HepG2 (cell line): ENCODE data around the gene SHISA5. TPM values are rescaled to one million over a fixed set of nuclear protein-coding genes. Genes with fewer than 3 reads are reported as not detected.

Source experiments
- ATM ChIP-seq: fragments of 450-650 bp; IDR thresholded peaks from 2 replicates; pipeline ENCODE4 v1.7.1; 2017; ENCODE audit warnings: mild to moderate bottlenecking, borderline replicate concordance
- EZH2 ChIP-seq: conservative IDR thresholded peaks from 2 replicates; pipeline ENCODE4 v1.6.1; 2012; ENCODE audit warnings: mild to moderate bottlenecking, low read depth, low read length, moderate library complexity
- HINFP ChIP-seq: sonication (generic); formaldehyde crosslinking; IDR thresholded peaks from 2 replicates; pipeline ENCODE4 v1.4.0; 2020; ENCODE audit warnings: low read depth, mild to moderate bottlenecking, missing genetic modification reagents
- HMG20A ChIP-seq: IDR thresholded peaks from 2 replicates; pipeline ENCODE4 v1.6.1; 2016; ENCODE audit warnings: borderline replicate concordance
- HMGXB4 ChIP-seq, 2 experiments: sonication (generic) in 1 of 2; formaldehyde crosslinking in 1 of 2; IDR thresholded peaks; 2 replicates each; pipeline versions ENCODE4 v1.4.0 to v1.6.1; 2018 to 2020; ENCODE audit warnings: missing genetic modification reagents in 2 of 2, borderline replicate concordance in 1 of 2, low read depth in 1 of 2, mild to moderate bottlenecking in 1 of 2, missing biosample characterization in 1 of 2
- IRF2 ChIP-seq: IDR thresholded peaks from 2 replicates; pipeline ENCODE4 v1.6.1; 2018; ENCODE audit warnings: missing genetic modification reagents, missing compliant biosample characterization
- JUND ChIP-seq: sonication (generic); formaldehyde crosslinking; IDR thresholded peaks from 2 replicates; pipeline ENCODE4 v1.8.0; 2022; ENCODE audit warnings: mild to moderate bottlenecking, missing genetic modification reagents
- NR2F6 ChIP-seq, 2 experiments: IDR thresholded peaks; 2 replicates each; pipeline ENCODE4 v1.6.1; 2016; ENCODE audit warnings: antibody characterized with exemption in 1 of 2, mild to moderate bottlenecking in 1 of 2
- PCBP1 ChIP-seq: fragments of 200-400 bp; formaldehyde crosslinking; IDR thresholded peaks from 2 replicates; pipeline ENCODE4 v1.6.1; 2017; ENCODE audit warnings: mild to moderate bottlenecking, low read depth, low read length, borderline replicate concordance
- POLR2AphosphoS5 ChIP-seq: IDR thresholded peaks from 2 replicates; pipeline ENCODE4 v1.6.1; 2012; ENCODE audit warnings: low read depth, low read length
- RARG ChIP-seq: sonication (generic); formaldehyde crosslinking; IDR thresholded peaks from 2 replicates; pipeline ENCODE4 v1.4.0; 2020; ENCODE audit warnings: low read depth, mild to moderate bottlenecking, missing genetic modification reagents
- RFXANK ChIP-seq: IDR thresholded peaks from 2 replicates; pipeline ENCODE4 v1.6.1; 2016
- SAFB2 ChIP-seq: sonication (generic); formaldehyde crosslinking; IDR thresholded peaks from 2 replicates; pipeline ENCODE4 v1.5.1; 2020; ENCODE audit warnings: missing genetic modification reagents, low read depth, mild to moderate bottlenecking, borderline replicate concordance
- TBP ChIP-seq: sonication (generic); formaldehyde crosslinking; IDR thresholded peaks from 2 replicates; pipeline ENCODE4 v1.5.0; 2020; ENCODE audit warnings: missing genetic modification reagents
- TCF7 ChIP-seq: sonication (generic); IDR thresholded peaks from 2 replicates; pipeline ENCODE4 v1.6.1; 2016; ENCODE audit warnings: antibody characterized with exemption, low read depth
- TFE3 ChIP-seq: IDR thresholded peaks from 2 replicates; pipeline ENCODE4 v1.6.1; 2016
- ZBTB38 ChIP-seq: sonication (generic); formaldehyde crosslinking; IDR thresholded peaks from 2 replicates; pipeline ENCODE4 v1.5.1; 2020; ENCODE audit warnings: mild to moderate bottlenecking, missing genetic modification reagents
- ZBTB7B ChIP-seq: sonication (generic); formaldehyde crosslinking; IDR thresholded peaks from 2 replicates; pipeline ENCODE4 v1.4.0; 2020; ENCODE audit warnings: missing genetic modification reagents
- ZEB1 ChIP-seq: IDR thresholded peaks from 2 replicates; pipeline ENCODE4 v1.6.1; 2012; ENCODE audit warnings: mild to moderate bottlenecking, low read depth, inconsistent platforms; ENCODE audit not compliant: insufficient replicate concordance
- ZFP36L1 ChIP-seq: sonication (generic); formaldehyde crosslinking; IDR thresholded peaks from 2 replicates; pipeline ENCODE4 v1.8.0; 2022; ENCODE audit warnings: mild to moderate bottlenecking, missing genetic modification reagents, moderate library complexity
- ZFP36L2 ChIP-seq: sonication (generic); formaldehyde crosslinking; IDR thresholded peaks from 2 replicates; pipeline ENCODE4 v1.4.0; 2020; ENCODE audit warnings: missing genetic modification reagents
- ZFX ChIP-seq: sonication (generic); formaldehyde crosslinking; IDR thresholded peaks from 2 replicates; pipeline ENCODE4 v1.4.0; 2020; ENCODE audit warnings: mild to moderate bottlenecking, low read depth, missing genetic modification reagents, moderate library complexity
- ZFYVE20 ChIP-seq: sonication (generic); formaldehyde crosslinking; IDR thresholded peaks from 2 replicates; pipeline ENCODE4 v1.8.0; 2023; ENCODE audit warnings: low read depth, mild to moderate bottlenecking, moderate library complexity, missing genetic modification reagents, borderline replicate concordance
- ZNF263 ChIP-seq: sonication (generic); formaldehyde crosslinking; IDR thresholded peaks from 2 replicates; pipeline ENCODE4 v1.4.0; 2020; ENCODE audit warnings: missing genetic modification reagents
- ZNF563 ChIP-seq: sonication (generic); formaldehyde crosslinking; IDR thresholded peaks from 2 replicates; pipeline ENCODE4 v1.8.0; 2022; ENCODE audit warnings: mild to moderate bottlenecking, moderate library complexity, missing genetic modification reagents
- ZNF598 ChIP-seq: sonication (generic); formaldehyde crosslinking; IDR thresholded peaks from 2 replicates; pipeline ENCODE4 v1.5.1; 2020; ENCODE audit warnings: mild to moderate bottlenecking, missing genetic modification reagents, borderline replicate concordance
- ZNF672 ChIP-seq: sonication (generic); formaldehyde crosslinking; IDR thresholded peaks from 2 replicates; pipeline ENCODE4 v1.8.1; 2022; ENCODE audit warnings: missing genetic modification reagents
- ZSCAN12 ChIP-seq: sonication (generic); formaldehyde crosslinking; IDR thresholded peaks from 2 replicates; pipeline ENCODE4 v1.9.0; 2021; ENCODE audit warnings: mild to moderate bottlenecking, missing genetic modification reagents
- polyA plus RNA-seq, 8 experiments: library from polyadenylated mRNA; depleted of rRNA in 3 of 8; stranded (reverse) in 7 of 8; unstranded in 1 of 8; fragments of >200 nt; fragmentation: Illumina TruSeq in 4 of 8; extraction: Trizol in 4 of 8; gene quantifications; 2 replicates each; pipeline versions ENCODE4 v1.2.1 to v1.2.3, GENCODE V29; 2011 to 2016; ENCODE audit warnings: low read depth in 4 of 8, missing spikeins in 1 of 8, mixed read lengths in 1 of 8; ENCODE audit not compliant: insufficient read depth in 1 of 8
- total RNA-seq, 5 experiments: library from RNA; depleted of rRNA; stranded (reverse); fragments of >200 nt; fragmentation: Illumina TruSeq; extraction: Trizol; gene quantifications; 2 replicates each; pipeline ENCODE4 v1.2.3, GENCODE V29; 2016; ENCODE audit warnings: low read depth in 1 of 5

SHISA5 gene
- total and polyA plus RNA-seq, 2 of the 13 experiments (the other 11 are each of a cell fraction or from before 2014, with no cell fraction given) = 75.8 to 91.4 TPM

- TF ChIP-seq HMGXB4 (CRISPR knock-in tag; IDR thresholded peaks at IDR 0.05; ENCODE audit: borderline replicate concordance in 1 of 2, low read depth in 1 of 2) (peak; percentile 74 to 76; a peak in 3 of 4 replicates), RFXANK (CRISPR knock-in tag) (no peak), ZFX (peak; percentile 96), RARG (CRISPR knock-in tag) (no peak), TCF7 (no peak), ZEB1 (peak; percentile 24), JUND (peak; percentile 31; the same call in 1 of the 2 replicates), ATM (no peak), TFE3 (0 out of 2 replicates have a peak, but pooled peaks have one; percentile 22), ZNF598 (CRISPR knock-in tag) (peak; percentile 19; the same call in 1 of the 2 replicates), ZNF263 (CRISPR knock-in tag) (no peak), ZNF672 (CRISPR knock-in tag) (no peak), TBP (CRISPR knock-in tag) (no peak), ZSCAN12 (CRISPR knock-in tag) (no peak), ZBTB38 (no peak), PCBP1 (0 out of 2 replicates have a peak, but pooled peaks have one; percentile 53), NR2F6 (IDR thresholded peaks at IDR 0.05) (peak; percentile 73), NR2F6 (CRISPR knock-in tag; IDR thresholded peaks at IDR 0.05) (peak; percentile 71; the same call in 1 of the 2 replicates), IRF2 (CRISPR knock-in tag) (peak; percentile 74), EZH2 (no peak), ZFP36L2 (CRISPR knock-in tag) (no peak), ZNF563 (CRISPR knock-in tag) (peak; percentile 51), ZFYVE20 (no peak), ZBTB7B (CRISPR knock-in tag) (peak; percentile 86; the same call in 1 of the 2 replicates), POLR2AphosphoS5 (peak; percentile 89), HMG20A (CRISPR knock-in tag) (peak; percentile 22; the same call in 1 of the 2 replicates), SAFB2 (CRISPR knock-in tag) (no peak), ZFP36L1 (CRISPR knock-in tag) (no peak), HINFP (CRISPR knock-in tag) (no peak)
Measured at GRCh38 chr3:48472923-48473616, 30.9 kb downstream of the SHISA5 start (continued).
